Activated CD4-positive, alpha-beta T cell treated with anti-CD3 and anti-CD28 coated beads, Interleukin-10, Interleukin-2, amounts not matched to agents 100 ng/mL and 50 ng/mL, durations not matched to agents 16 hours and 8 hours (primary cell): ENCODE measurements around the gene VEPH1.

Experiments used
- DNase-seq: peaks from one replicate; pipeline ENCODE4 v3.0.0-alpha.2; 2020

Gene VEPH1

DNA sequence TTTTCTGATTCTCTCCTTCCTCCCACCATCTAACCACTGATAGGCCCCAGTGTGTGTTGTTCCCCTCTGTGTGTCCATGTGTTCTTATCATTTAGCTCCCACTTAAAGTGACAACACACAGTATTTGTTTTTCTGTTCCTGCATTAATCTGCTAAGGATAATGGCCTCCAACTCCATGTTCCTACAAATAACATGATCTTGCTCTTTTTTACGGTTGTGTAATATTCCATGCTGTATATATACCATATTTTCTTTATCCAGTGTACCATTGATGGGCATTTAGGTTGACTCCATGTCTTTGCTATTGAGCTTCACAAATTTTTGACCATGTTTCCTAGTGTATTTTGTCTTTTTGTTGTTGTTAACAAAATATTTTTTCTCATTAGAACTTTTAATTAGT lies 30.6 kb downstream of the VEPH1 start:
- no peak for DNase-seq

- no peak for DNase-seq
These were observed 32.2 kb downstream of the VEPH1 start for GRCh38 chr3:157471064-157471463.

- DNase-seq, result no peak
These were observed 33.5 kb downstream of the VEPH1 start for GRCh38 chr3:157469561-157470294.

DNA sequence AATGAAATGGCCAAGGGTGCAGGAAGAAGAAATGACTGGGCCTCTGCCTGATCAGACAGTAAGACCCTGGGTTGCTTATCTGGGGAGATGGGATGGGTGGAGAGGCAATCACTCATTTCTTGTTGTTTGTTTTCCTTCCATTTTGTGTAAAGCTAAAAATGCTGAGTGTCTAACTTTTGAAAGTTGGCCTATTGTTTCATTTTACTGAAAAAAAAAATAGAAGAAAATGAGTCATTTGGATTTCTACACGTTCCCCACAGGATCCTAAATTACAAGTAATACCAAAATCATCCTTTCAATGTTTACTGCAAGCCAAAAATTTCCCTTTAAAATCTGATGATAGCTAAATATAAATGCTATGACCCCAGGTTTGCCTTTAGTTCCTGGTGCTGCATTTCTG lies 36.0 kb downstream of the VEPH1 start:
- no peak for DNase-seq

- DNase-seq, result no peak
These were observed 37.5 kb downstream of the VEPH1 start for GRCh38 chr3:157465741-157466140.

DNA sequence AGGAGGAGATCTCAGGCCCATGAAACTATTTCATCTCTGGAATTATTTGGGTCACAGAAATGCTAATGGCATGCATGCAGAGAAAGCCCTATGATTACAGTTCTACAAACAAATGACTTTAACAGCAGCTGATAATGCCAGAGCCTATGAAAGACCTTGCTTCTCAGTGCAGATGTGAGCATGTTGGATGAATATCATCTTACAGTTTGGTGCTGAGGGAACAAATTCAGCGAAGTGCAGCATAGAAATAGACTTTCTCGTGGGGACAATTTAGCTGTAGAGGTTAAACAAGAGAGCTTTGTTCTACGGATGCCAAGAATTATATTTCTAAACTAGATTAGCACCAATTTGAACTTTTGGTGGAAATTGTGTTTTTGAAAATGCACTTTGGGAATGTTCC lies 38.9 kb downstream of the VEPH1 start:
- no peak for DNase-seq

- DNase-seq, result no peak
These were observed 39.4 kb downstream of the VEPH1 start for GRCh38 chr3:157463816-157464215.

DNA sequence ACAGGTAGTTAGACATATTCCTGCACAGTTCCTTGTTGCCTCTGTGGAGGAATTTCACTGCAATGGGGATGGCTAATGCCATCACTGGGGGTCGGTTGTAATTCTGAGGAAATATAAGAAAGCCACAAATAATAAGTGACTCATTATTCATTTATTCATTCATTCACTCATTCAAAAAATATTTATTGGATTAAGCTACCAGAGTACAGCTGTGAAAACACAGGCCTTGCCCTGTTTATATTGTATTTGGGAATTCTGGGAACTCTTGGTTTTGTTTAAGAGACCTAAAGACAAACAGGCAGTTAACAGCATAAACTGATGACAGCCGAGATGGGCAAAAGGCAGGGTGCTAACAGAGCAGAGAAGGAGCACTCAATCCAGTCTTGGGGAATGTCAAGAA lies 43.0 kb downstream of the VEPH1 start:
- DNase-seq, result no peak

GRCh38 chr3:157459706-157460105 lies 43.5 kb downstream of the VEPH1 start:
- DNase-seq, result no peak

DNA sequence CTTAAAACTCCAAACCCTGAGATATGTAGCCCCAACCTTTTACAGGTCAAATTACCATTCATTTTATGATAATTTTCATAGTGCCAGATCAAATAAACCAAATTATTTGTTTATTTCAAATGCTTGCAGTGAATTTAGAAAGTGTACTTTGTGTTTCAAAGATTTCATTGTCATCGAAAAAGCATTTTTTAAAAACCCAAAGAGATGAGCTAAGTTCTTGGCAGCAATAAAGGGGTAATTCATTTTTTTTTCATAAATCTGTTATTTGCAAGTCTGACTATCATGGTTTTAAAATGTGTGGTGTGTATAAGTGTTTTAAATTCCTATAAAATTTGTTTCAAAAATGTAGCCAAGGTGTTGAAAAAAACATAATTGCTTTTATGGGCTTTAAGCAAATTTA lies 49.4 kb downstream of the VEPH1 start:
- DNase-seq, result no peak

DNA sequence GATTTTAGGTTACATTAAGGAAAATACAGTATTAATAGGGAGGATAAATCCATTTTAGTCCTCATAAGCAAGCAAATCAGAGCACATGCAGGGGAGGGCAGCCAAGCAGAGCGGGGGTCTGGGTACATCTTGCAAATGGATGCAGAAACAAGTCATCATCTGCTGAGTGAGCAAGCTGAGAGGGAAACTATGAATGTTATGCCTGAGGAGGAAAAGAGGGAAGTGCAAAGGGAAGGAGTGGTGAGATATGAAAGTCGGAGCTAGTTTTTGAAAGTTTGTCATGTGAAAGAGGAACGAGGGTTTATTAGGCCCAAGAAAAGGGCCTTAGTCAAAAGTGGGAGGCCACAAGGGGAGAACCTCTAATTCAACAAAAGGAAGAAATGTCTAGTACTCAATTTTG lies 51.1 kb downstream of the VEPH1 start:
- no peak for DNase-seq

- DNase-seq, result no peak
These were observed 56.1 kb downstream of the VEPH1 start for GRCh38 chr3:157447026-157447694.

- DNase-seq, result no peak
These were observed 57.4 kb downstream of the VEPH1 start for GRCh38 chr3:157445857-157446256.

GRCh38 chr3:157444797-157445184 lies 58.4 kb downstream of the VEPH1 start:
- DNase-seq, result no peak

DNA sequence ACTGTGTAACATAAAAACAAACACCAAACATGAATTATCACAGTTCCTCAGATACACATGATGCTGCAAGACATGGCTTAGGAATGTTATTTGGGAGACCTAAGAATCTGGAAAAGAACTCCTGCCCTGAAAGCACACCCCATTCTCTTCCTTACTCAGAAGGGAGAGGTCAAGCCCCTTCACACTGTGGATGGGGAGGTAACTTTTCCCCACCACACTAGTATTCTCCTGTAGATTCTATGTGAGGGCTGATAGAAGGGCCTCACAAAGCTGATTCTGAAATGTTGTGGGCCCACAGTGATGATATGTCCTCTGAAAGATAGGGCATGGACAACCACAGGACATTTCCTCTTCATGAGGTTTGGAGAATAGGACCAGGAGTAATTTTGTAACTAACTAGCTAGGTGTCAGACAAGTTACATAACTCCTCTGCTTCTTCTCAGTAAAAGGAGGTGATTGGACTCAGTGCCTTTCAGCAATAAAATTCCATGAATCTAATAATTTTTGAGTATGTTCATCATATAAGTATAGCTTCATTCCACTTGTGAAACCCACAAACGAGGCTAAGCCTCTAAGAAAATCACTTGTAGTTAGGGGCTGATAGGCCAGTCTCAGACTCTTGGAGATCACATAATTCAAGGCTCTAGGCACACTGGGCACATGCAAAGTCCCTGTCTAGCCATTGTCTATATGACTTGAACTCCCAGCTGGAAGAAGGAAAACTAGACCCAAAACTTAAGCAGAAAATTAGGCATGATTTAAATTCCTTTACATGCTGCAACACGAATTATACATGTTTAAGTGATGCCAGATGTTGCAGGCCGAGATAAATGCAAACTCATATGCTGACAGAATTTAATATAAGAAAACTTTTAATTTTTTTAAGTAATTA lies 59.1 kb downstream of the VEPH1 start:
- no peak for DNase-seq

GRCh38 chr3:157442729-157443128 lies 60.5 kb downstream of the VEPH1 start:
- DNase-seq, result no peak

DNA sequence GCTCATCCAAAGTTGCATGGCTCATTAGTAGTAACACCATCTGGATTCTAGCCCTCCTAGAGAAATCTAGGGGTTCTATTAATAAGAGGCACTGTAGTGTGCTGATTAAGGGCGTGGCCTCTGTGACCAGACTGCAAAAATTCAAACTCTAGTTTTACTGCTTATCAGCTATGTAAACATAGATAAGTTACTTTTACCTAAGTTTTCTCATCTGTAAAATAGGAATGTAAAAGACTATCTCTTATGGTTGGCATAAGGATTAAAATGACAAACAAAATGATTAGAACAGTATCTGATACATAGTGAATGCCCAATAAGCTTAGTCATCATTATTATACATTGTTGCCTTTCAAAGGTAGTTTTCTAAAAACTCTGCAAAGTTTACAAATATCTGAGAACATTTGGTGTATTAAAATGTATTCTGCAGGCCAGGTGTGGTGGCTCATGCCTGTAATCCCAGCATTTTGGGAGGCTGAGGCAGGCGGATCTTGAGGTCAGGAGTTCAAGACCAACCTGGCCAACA lies 62.1 kb downstream of the VEPH1 start:
- DNase-seq, result no peak

GRCh38 chr3:157438194-157438730 lies 65.0 kb downstream of the VEPH1 start:
- no peak for DNase-seq

DNA sequence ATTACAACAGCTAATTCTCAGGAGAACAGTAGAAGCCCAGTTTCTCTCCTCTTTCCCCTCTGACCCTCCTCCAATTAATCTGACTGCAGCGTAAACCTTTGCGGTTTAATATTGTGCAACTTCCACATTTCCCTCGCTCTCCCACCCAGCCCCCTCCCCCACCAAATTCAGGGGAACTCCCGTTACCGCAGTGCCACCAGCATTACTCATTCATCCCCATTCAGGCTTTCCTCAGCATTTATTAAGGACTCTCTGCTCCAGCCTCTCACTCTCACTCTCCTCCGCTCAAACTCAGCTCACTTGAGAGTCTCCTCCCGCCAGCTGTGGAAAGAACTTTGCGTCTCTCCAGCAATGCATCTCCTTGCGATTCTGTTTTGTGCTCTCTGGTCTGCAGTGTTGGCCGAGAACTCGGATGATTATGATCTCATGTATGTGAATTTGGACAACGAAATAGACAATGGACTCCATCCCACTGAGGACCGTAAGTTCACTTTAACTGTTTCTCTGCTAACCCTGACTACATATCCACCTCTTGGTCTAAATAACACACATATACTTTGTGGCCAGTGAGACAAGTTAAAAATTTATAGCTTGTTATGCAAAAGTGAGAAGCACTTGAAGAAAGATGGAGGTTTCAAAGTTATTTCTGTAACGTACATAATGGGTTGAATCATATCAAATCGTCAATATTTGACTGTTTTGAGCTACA lies 66.5 kb downstream of the VEPH1 start, which contains the start of gene PTX3:
Gene PTX3, plus strand, starts transcription at position 268 of the 709 bp plus-strand sequence. Its CDS starts 84 bp downstream, at position 352.
- peak; percentile 25 for DNase-seq

DNA sequence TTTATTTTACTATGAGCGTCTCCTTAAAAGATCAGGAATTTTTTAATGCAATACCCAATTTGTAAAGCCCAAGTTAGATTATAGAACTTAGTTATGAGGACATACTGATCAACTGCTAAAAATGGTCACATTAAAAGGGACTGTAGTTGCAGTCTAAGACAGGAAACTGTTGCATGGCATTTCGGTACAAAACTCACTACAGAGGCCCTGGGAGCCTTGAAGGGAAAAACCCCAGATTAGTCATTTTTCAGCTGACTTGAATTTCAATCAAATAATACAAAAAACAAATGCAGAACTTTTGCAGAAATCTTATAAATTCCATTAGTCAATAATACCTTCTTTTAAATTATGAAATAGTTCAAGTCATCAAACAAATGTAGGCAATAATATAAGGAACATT lies 73.5 kb downstream of the VEPH1 start:
- peak; percentile 7 for DNase-seq

DNA sequence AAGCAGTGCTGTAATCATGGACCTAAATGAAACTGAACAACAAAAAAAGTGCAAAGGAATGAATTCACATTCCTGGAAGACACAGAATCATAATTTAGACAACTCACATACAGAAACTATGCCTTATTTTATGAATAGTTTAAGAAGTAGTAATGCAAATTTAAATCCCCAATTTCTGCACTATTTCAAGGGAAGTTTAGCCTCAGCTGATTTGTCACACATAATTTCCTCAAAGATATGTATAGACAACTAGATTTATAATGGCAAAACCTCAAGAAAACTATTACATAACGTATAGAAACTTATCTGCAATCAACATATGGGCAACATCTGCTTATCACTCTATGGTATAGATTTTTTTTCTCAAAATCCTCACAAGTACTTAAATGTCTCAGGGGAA lies 74.4 kb downstream of the VEPH1 start:
- no peak for DNase-seq

GRCh38 chr3:157427901-157428300 lies 75.3 kb downstream of the VEPH1 start:
- no peak for DNase-seq
